K562 treated with DMSO at 1 percent for 12 hours (cell line): ENCODE measurements around the gene PJVK. TPM values are rescaled to one million over a fixed set of nuclear protein-coding genes. Genes with fewer than 3 reads are reported as not detected.

Experiments used
- total RNA-seq: library from RNA; unstranded; fragments of 300-600 nt; gene quantifications from 2 replicates; pipeline ENCODE4 v1.2.3, GENCODE V29; 2022; ENCODE audit not compliant: insufficient read depth

The PJVK gene, protein sequence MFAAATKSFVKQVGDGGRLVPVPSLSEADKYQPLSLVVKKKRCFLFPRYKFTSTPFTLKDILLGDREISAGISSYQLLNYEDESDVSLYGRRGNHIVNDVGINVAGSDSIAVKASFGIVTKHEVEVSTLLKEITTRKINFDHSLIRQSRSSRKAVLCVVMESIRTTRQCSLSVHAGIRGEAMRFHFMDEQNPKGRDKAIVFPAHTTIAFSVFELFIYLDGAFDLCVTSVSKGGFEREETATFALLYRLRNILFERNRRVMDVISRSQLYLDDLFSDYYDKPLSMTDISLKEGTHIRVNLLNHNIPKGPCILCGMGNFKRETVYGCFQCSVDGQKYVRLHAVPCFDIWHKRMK
- total RNA-seq = 2.3 TPM in 1 of 2 replicates, not detected in the other

DNA sequence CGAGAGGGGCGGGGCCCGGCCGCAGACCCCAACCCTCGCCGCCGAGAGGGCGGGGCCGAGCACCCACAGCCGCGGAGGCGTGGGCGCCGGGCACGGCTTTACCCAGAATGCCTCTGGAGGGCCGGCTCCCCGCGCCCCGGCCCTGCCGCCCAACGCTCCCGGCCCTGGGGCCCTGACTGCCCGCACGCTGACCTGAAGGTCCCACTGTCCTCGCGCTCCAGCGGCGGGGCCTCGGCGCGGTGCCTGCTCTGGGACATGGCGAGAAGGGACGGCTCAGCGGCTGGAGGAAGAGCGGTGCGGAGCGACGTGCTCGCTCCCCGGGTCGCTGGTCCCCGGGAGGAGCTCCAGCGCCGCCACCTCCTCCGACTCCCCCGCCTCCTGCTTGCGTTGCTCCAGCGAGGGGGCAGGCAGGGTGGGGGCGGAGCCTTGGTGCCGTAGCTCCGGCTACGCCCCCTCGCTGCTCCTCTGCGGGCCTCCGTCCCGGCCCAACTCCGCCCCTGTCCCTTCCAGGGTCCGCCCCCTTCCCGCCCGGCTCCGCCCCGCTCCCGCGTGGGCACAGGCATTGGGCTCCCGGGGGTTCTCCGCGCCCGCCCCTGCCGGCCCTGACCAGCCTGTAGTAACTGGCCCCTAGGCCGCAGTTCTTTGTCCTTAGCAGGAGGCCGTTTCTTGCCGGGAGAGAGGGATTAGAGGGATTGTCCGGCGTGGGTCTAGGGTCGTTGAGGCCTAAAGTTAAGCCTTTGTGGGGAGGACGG, at the start of gene PJVK, which contains the start of gene PRKRA:
Gene PJVK, plus strand, starts transcription at position 605 of the 752 bp plus-strand sequence. CDS start 2,032 bp downstream, outside the sequence.
Gene PRKRA, minus strand, starts transcription at position 402 of the 752 bp plus-strand sequence. Its CDS starts 145 bp downstream, at position 257.

DNA sequence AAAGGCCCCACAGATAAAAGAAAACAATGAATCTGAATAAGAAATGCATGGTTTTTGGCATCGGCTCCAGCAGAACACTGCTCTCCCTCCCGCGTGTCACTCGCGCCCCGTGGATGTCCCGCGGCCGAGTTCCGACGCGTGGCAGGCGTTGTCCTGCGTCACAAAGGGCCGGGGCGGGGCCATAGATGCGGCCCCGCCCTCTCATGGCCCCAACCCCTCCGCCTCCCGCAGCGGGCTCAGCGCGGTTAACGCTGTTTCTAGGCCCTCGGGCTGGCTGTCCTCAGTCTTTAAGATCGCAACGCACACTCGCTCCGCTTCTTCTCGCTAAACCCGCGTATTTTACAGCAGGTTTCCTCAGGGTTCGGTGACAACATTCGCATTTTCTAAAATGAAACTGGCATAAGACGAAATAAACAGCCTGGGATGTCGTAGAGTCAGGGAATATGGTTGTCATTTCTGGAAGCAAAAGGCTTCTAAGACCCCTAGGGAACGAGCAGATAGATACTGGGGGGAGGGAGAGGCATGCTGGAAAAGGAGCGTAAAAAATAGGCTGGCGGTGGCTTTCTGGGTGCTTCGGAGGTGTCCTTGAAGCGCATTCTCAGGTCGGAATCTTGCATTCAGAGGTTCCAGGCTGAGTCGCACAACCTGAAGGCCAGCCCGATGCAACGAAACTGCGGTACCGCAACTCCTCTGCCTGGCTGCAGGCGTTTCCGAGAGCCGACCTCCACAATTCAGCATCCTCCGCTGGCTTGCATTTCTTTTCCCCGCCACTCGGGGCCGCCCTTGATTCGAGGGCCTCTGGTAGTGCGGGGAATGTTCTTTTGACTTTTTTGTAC, 27.5 kb downstream of the PJVK start, which contains the start of gene FKBP7:
Gene FKBP7, minus strand, starts transcription at position 162 of the 836 bp plus-strand sequence. Its CDS starts 101 bp downstream, at position 61.

DNA sequence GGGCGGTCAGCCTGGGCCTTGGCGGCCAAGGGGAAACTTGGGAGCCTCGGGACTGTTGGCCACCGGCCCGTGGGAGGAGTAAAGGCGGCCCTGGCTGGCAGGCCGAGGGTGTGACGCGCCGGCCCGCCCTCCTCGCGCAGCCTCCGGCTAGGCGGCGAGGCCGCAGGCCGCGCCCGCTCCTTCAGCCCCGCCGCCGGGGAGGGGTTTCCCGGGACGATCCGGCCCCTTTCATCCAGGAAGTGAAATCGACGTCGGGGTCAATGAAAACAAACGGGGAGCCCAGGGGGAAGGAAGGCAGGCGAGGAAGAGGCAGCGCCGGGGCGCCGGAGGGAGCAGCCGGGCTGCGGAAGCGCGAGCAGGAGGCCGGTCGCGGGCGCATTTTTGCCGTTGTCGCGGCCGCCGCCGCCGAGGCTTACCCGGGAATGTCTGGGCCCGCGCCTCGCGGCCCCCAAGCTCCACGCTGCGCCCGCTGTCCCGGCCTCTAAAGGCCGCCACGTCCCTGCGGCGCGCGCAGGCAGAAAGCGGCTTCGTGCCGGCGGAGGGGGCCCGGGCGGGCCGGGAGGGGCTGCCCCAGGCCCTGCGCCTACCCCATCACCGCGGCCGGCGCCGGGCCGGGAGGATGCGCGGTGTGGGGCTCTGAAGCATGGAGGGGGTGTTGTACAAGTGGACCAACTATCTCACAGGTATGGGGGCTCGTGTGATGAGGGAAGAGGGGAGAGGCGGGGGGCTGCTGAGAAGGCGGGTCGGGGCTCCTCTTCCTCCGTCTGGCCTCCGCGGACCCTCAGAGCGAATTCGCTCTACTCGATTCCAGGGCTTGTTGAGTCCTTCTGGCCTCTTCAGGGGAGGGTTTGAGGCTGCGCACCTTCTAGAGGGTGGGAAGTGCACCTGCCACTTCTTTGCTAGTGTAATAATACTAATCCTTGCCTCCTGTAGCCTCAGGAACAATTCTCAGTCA, 29.3 kb downstream of the PJVK start, which contains the start of gene PLEKHA3:
Gene PLEKHA3, plus strand, starts transcription at position 231 of the 955 bp plus-strand sequence. Its CDS starts 413 bp downstream, at position 644.

Other genes with a start within 250 kb of the PJVK start
- 29.1 and 64.4 TPM in 2 replicates for gene PRKRA, start 203 bp upstream of the PJVK start, total RNA-seq
- gene FKBP7, start 27.2 kb downstream of the PJVK start, total RNA-seq = 2.9 and 5.9 TPM in 2 replicates
- 5.6 and 6.8 TPM in 2 replicates for gene PLEKHA3, start 29.1 kb downstream of the PJVK start, total RNA-seq